Fibroblast of lung (primary cell): ENCODE data around the gene OTUD4. TPM values are rescaled to one million over a fixed set of nuclear protein-coding genes. Genes with fewer than 3 reads are reported as not detected.

Experiments used
- DNase-seq, 2 donors: peaks; one replicate each; pipeline versions ENCODE4 v3.0.0 to v3.0.0-alpha.2; 2010; ENCODE audit warnings: low read depth in 2 of 2
- H2AFZ ChIP-seq: 2 replicates; pipeline ENCODE4 v1.5.1; 2012; ENCODE audit warnings: low read length, control low read depth, inconsistent platforms
- H3K27ac ChIP-seq: 2 replicates; pipeline ENCODE4 v1.5.1; 2011; ENCODE audit warnings: low read length, control low read depth; ENCODE audit not compliant: insufficient read depth
- H3K27me3 ChIP-seq: 2 replicates; pipeline ENCODE4 v1.5.1; 2011; ENCODE audit warnings: mild to moderate bottlenecking, low read length; ENCODE audit not compliant: control insufficient read depth, insufficient read depth
- H3K36me3 ChIP-seq: 2 replicates; pipeline ENCODE4 v1.5.1; 2011; ENCODE audit warnings: low read length; ENCODE audit not compliant: control insufficient read depth, insufficient read depth
- H3K4me1 ChIP-seq: 2 replicates; pipeline ENCODE4 v1.5.1; 2011; ENCODE audit warnings: low read length; ENCODE audit not compliant: control insufficient read depth, insufficient read depth; ENCODE audit errors: extremely low read depth
- H3K4me2 ChIP-seq: 2 replicates; pipeline ENCODE4 v1.5.1; 2011; ENCODE audit warnings: low read length, control low read depth; ENCODE audit not compliant: insufficient read depth; ENCODE audit errors: extremely low read depth
- H3K4me3 ChIP-seq, 4 experiments: fragments of 200-600 bp in 1 of 4; sonication (generic) in 1 of 4; replicated peaks in 1 of 4; 2 replicates each; pipeline ENCODE4 v1.5.1; 2011 to 2016; ENCODE audit warnings: low read length in 4 of 4, low read depth in 3 of 4, mild to moderate bottlenecking in 3 of 4, control low read depth in 2 of 4, inconsistent platforms in 1 of 4, mixed read lengths in 1 of 4; ENCODE audit not compliant: insufficient read depth in 1 of 4; ENCODE audit errors: control extremely low read depth in 1 of 4
- H3K79me2 ChIP-seq: 2 replicates; pipeline ENCODE4 v1.5.1; 2012; ENCODE audit warnings: mild to moderate bottlenecking, low read length, inconsistent platforms; ENCODE audit not compliant: control insufficient read depth, insufficient read depth
- H3K9ac ChIP-seq: 2 replicates; pipeline ENCODE4 v1.5.1; 2011; ENCODE audit warnings: mild to moderate bottlenecking, low read length, control low read depth; ENCODE audit not compliant: insufficient read depth
- H3K9me3 ChIP-seq: 2 replicates; pipeline ENCODE4 v1.5.1; 2012; ENCODE audit warnings: low read depth, low read length; ENCODE audit not compliant: control insufficient read depth, insufficient read depth
- H4K20me1 ChIP-seq: 2 replicates; pipeline ENCODE4 v1.5.1; 2011; ENCODE audit warnings: low read length; ENCODE audit not compliant: control insufficient read depth, insufficient read depth; ENCODE audit errors: extremely low read depth
- CTCF ChIP-seq, 2 donors: IDR thresholded peaks in 1 of 2; conservative IDR thresholded peaks in 1 of 2; 1 replicate in 1 of 2; 2 replicates in 1 of 2; pipeline ENCODE4 v1.5.1; 2011 to 2012; ENCODE audit warnings: low read length in 2 of 2, control low read depth in 1 of 2, inconsistent platforms in 1 of 2, low read depth in 1 of 2, mild to moderate bottlenecking in 1 of 2
- EZH2 ChIP-seq: IDR thresholded peaks from 2 replicates; pipeline ENCODE4 v1.5.1; 2012; ENCODE audit warnings: low read length, control low read depth, mild to moderate bottlenecking; ENCODE audit errors: missing control alignments
- polyA plus RNA-seq, 2 donors: library from polyadenylated mRNA; depleted of rRNA in 1 of 2; stranded (reverse) in 1 of 2; unstranded in 1 of 2; fragments of >200 nt; gene quantifications; 2 replicates each; pipeline ENCODE4 v1.2.1, GENCODE V29; 2011 to 2012; ENCODE audit warnings: missing spikeins in 1 of 2
- total RNA-seq: library from RNA; depleted of rRNA; stranded (reverse); fragments of >200 nt; gene quantifications from 2 replicates; pipeline ENCODE4 v1.2.1, GENCODE V29; 2014

Gene OTUD4
- total and polyA plus RNA-seq, 2 donors (not counting 1 experiment from before 2014, with no cell fraction given): 21.3 to 25.7 TPM

GRCh38 chr4:145125396-145125795 lies 55.0 kb downstream of the OTUD4 start:
- TF ChIP-seq EZH2 (no peak), CTCF (conservative IDR thresholded peaks at IDR 0.05 in 1 of 2, IDR thresholded peaks at IDR 0.05 in 1 of 2; ENCODE audit: low read depth in 1 of 2, low read length in 2 of 2) (no peak)
- H3K4me2 ChIP-seq: no peak overlapping the region
- no peak overlapping the region for H3K9ac ChIP-seq
- no peak overlapping the region for H3K4me3 ChIP-seq
- H3K27me3 ChIP-seq: no peaks in the 10 kb centered on the region
- H3K4me1 ChIP-seq: no peaks in the 10 kb centered on the region
- H3K79me2 ChIP-seq: no peaks in the 10 kb centered on the region
- no peaks in the 10 kb centered on the region for H3K9me3 ChIP-seq
- H3K27ac ChIP-seq: no peak overlapping the region
- peaks cover 3% of the 10 kb centered on the region for H3K36me3 ChIP-seq
- no peak for DNase-seq
- no peak overlapping the region for H2AFZ ChIP-seq
- H4K20me1 ChIP-seq: peaks cover 3% of the 10 kb centered on the region

- H3K4me2 ChIP-seq: no peak overlapping the region
- H2AFZ ChIP-seq: no peak overlapping the region
- no peak for DNase-seq
- no peak for TF ChIP-seq EZH2
- TF ChIP-seq CTCF (conservative IDR thresholded peaks at IDR 0.05 in 1 of 2, IDR thresholded peaks at IDR 0.05 in 1 of 2; ENCODE audit: low read depth in 1 of 2, low read length in 2 of 2): no peak
- H3K9ac ChIP-seq: no peak overlapping the region
- peaks cover 12% of the 10 kb centered on the region for H3K79me2 ChIP-seq
- peaks cover 1% of the 10 kb centered on the region for H3K36me3 ChIP-seq
- H3K27ac ChIP-seq: no peak overlapping the region
- H3K27me3 ChIP-seq: no peaks in the 10 kb centered on the region
- H4K20me1 ChIP-seq: no peaks in the 10 kb centered on the region
- H3K4me1 ChIP-seq: no peaks in the 10 kb centered on the region
- no peaks in the 10 kb centered on the region for H3K9me3 ChIP-seq
- no peak overlapping the region for H3K4me3 ChIP-seq
Observed at GRCh38 chr4:145108128-145108527, 72.3 kb downstream of the OTUD4 start.

GRCh38 chr4:145107126-145107525 lies 73.3 kb downstream of the OTUD4 start:
- Histone ChIP-seq H3K36me3 (peaks cover 1% of the 10 kb centered on the region), H3K27me3 (no peaks in the 10 kb centered on the region), H3K4me3 (no peak overlapping the region), H3K4me2 (no peak overlapping the region), H3K79me2 (peaks cover 22% of the 10 kb centered on the region), H3K9me3 (no peaks in the 10 kb centered on the region), H3K27ac (no peak overlapping the region), H2AFZ (no peak overlapping the region), H3K9ac (no peak overlapping the region), H4K20me1 (no peaks in the 10 kb centered on the region), H3K4me1 (no peaks in the 10 kb centered on the region)
- TF ChIP-seq EZH2: no peak
- TF ChIP-seq CTCF (conservative IDR thresholded peaks at IDR 0.05 in 1 of 2, IDR thresholded peaks at IDR 0.05 in 1 of 2; ENCODE audit: low read depth in 1 of 2, low read length in 2 of 2): no peak
- no peak for DNase-seq
